Stimulated activated memory B cell treated with anti-CD40 and anti-IgM and Interleukin-4, amounts not matched to agents 10 μg/mL and 1 μg/mL and 100 μg/mL, for 72 hours (primary cell): ENCODE measurements around the gene AMIGO1.
A peak's percentile ranks its signal among the peaks of the same experiment; 100 is the strongest.

Source experiments
- ATAC-seq: fragments of 150-1000 bp; cut with Tn5 transposase; 2 replicates; pipeline ENCODE4 v1.10.0; 2021
- H3K27ac Mint-ChIP-seq: one replicate; pipeline ENCODE4 v1.8.0; 2022; ENCODE audit warnings: mild to moderate bottlenecking, mixed read lengths
- H3K27me3 Mint-ChIP-seq: one replicate; pipeline ENCODE4 v1.8.0; 2022; ENCODE audit warnings: mixed read lengths
- H3K36me3 Mint-ChIP-seq: one replicate; pipeline ENCODE4 v1.8.0; 2022; ENCODE audit warnings: mixed read lengths
- H3K4me1 Mint-ChIP-seq: one replicate; pipeline ENCODE4 v1.8.0; 2022; ENCODE audit warnings: mixed read lengths
- H3K4me3 Mint-ChIP-seq: one replicate; pipeline ENCODE4 v1.8.0; 2022; ENCODE audit warnings: mild to moderate bottlenecking, moderate library complexity, mixed read lengths
- H3K9me3 Mint-ChIP-seq: one replicate; pipeline ENCODE4 v1.8.0; 2022; ENCODE audit warnings: mixed read lengths

Gene AMIGO1

DNA sequence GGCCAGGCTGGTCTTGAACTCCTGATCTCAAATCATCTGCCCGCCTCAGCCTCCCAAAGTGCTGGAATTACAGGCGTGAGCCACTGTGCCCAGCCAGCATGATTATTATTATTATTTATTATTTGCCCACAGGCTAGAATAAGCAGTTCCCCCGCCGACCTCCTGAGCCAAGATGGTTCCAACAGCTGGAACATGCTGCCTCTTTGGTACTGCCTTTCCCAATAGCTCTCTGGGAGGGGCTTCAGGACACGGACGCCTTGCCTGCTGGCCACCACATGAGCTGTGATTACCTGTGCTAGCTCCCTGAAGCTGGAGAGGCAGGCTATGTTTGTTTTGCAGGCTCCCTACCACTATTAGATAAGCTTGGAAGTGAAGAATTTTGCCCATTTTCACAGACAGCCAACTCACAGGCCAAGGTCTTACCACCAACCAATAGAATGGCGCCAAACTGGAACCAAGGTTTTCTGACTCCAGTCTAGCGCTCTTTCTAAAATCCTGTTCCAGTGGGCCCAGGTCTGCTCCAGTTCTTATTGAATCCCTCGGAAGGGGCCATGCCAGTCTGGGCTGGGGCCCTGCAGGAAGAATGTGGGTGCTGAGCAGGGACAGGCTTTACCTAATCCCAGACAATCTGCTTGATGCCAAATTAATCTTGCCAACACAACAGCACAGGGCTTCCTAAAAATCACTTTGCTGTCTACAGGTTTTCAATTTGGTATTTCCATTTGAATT, 28.1 kb upstream of the AMIGO1 start:
- Mint-ChIP-seq H3K4me3 (no peak overlapping the region), H3K27ac (no peak overlapping the region), H3K4me1 (peaks cover 3% of the 10 kb centered on the region), H3K9me3 (no peaks in the 10 kb centered on the region), H3K36me3 (no peaks in the 10 kb centered on the region), H3K27me3 (no peaks in the 10 kb centered on the region)
- ATAC-seq, result no peak

DNA sequence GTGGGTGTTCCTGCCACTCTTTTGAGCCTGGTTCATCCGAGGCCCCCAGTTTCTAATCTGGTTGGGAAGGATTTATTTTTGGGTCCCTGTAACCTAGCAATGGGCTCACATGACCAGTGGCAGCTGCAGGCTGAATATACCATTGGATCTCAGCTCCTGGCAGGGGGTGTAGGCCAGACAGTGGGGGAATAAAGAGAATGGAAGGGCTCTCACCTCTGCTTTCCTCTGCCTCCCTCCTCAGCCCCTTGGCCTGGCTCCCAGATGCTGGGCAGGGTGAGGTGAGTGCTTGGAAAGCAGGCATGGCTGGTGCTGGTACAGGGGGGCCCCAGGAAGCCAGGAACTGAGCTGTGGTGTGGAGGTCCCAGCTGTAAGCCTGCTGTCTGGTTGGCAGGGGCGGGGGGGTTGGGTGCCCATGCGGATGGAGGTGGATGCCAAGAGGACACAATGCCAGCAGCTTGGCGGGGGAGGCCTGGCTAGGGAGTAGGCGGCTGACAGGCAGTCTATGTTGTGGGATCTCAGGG, 26.5 kb upstream of the AMIGO1 start:
- Mint-ChIP-seq H3K4me3 (no peak overlapping the region), H3K36me3 (no peaks in the 10 kb centered on the region), H3K4me1 (peaks cover 9% of the 10 kb centered on the region), H3K27me3 (no peaks in the 10 kb centered on the region), H3K9me3 (no peaks in the 10 kb centered on the region), H3K27ac (no peak overlapping the region)
- no peak for ATAC-seq

DNA sequence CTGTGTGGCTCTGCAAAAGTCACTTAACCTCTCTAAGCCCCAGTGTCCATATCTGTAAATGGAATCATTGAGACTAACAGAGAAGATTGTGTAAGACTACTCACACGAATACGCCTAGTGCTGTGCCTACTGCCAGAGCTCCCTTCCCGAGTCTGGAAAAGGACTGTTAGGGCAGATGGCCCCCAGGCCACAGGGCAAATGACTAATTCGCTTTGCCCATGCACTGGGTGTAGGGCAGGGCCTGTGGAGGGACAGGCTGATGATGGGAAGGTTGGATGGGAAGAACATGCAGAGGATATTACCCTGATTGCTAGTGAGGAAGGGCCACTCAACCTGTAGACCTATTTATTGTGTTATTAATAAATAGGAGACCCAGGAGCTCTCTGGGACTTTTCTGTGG, 26.0 kb upstream of the AMIGO1 start:
- Mint-ChIP-seq H3K27ac (no peak overlapping the region), H3K27me3 (no peaks in the 10 kb centered on the region), H3K4me1 (peaks cover 9% of the 10 kb centered on the region), H3K9me3 (no peaks in the 10 kb centered on the region), H3K4me3 (no peak overlapping the region), H3K36me3 (no peaks in the 10 kb centered on the region)
- no peak for ATAC-seq

DNA sequence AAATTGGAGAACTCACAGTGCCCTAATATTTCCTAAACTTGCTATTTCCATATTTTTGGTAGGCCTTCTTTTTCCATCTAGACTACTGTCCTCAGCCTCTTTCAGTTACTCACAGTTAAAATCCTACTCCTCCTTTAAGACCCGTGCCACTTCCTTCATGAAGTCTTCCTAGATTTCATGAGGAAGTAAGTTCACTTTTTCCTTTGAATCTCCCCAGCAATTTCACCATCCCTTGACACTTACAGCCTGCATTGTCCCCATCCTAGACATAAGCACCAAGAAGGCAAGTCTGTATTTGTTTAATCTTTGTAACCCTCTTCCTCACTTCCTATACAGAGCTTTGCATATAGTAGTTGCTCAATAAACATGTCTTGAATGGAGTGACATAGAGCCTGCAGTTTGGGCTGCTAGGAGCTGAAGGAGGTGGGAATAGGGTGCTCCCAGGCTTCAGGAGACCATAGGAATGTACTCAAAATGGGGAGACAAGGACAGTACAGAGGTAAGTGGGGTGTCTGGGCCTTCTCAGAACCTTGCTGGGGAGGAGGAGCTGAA, 24.9 kb upstream of the AMIGO1 start:
- no peak overlapping the region for H3K4me3 Mint-ChIP-seq
- H3K4me1 Mint-ChIP-seq, result peaks cover 9% of the 10 kb centered on the region
- no peak overlapping the region for H3K27ac Mint-ChIP-seq
- ATAC-seq, result no peak
- no peaks in the 10 kb centered on the region for H3K27me3 Mint-ChIP-seq
- H3K9me3 Mint-ChIP-seq, result no peaks in the 10 kb centered on the region
- no peaks in the 10 kb centered on the region for H3K36me3 Mint-ChIP-seq

DNA sequence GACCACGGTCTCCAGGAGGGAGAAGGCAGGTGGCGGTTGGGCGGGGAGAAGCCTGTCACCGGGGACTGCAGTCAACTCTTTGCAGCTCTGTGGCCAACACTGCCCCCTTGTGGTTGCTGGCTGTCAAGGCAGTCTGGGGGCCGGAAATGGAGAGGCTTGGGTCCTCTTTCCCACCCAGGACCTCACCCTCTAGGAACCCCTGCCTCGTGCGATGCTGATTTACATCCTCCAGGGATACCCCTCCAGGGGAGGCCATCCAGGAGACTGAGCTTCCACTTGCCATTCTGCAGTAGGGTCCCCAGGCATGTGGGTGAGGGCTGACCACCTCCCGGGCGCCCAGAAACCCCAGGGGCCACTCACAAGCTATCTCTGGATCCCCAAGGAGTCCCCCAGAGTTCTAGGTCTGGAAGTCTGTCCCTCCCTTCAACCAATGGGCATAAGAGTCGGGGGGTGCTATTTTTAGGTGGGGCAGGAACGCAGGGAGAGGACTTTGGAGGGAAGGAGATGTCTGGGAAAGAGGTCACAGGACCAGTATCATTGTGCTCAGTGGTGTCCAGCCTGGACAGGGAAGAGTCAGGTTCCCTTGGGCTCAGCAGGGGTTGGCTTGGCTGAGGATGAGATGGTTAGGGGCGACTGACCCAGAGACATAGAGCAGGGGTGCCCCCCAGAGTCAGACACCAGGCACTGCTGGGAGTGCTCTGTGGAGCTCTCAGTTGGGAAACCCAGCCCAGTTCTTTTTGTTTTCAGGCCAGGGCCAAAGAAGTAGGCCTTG, 23.0 kb upstream of the AMIGO1 start:
- H3K9me3 Mint-ChIP-seq, result no peaks in the 10 kb centered on the region
- H3K27me3 Mint-ChIP-seq, result no peaks in the 10 kb centered on the region
- peak; percentile 92 for ATAC-seq
- H3K36me3 Mint-ChIP-seq, result no peaks in the 10 kb centered on the region
- H3K4me3 Mint-ChIP-seq, result peak overlapping the region; percentile 67
- H3K27ac Mint-ChIP-seq, result peak overlapping the region; percentile 86
- H3K4me1 Mint-ChIP-seq, result peaks cover 14% of the 10 kb centered on the region

DNA sequence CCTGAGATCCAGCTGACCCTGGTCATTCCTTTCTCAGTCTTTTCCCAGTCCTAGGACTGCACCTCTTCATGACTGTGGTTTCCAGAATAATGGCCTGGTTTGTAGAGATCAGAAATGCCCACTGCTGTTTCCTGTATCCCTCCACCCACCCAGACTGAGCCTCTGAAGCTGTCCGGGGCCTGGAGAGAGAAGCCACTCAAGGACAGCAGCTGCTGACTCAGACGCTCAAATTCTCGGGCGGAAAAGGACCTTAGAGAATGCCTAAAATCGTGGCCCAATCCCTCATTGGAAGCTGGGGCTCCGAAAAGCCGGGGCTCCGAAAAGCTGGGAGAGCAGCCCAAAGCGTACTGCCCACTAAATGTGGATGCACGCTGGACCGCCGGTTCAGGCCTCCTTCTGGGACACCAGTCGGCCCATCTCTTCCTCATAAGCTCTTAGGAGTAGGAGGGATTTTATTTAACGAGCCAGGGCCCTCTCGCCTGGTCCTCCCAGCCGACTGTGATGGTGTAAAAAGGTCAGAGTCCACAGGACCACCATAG, 22.4 kb upstream of the AMIGO1 start:
- Mint-ChIP-seq H3K4me1 (peaks cover 20% of the 10 kb centered on the region), H3K36me3 (no peaks in the 10 kb centered on the region), H3K27me3 (no peaks in the 10 kb centered on the region), H3K9me3 (no peaks in the 10 kb centered on the region), H3K27ac (peak overlapping the region; percentile 86), H3K4me3 (no peak overlapping the region)
- no peak for ATAC-seq

DNA sequence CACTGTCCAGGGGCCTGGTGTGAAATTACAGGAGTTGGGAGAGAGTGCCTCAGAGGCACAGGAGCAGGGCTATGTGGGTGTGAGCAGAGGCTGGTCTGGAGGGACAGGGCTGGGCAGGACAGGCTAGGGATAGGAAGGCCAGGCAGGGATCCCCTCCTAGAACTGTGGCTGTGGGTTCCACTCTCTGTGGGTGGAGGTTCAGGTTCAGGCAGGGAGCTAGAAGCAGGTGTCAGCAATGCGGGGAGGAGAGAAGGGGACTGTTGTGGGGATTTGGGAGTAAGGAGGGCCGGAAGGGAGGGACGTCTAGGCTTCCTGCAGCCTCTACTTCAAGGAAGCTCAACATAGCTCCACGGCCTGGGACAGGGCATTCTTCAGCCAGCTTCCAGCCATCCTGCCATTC, 21.9 kb upstream of the AMIGO1 start:
- no peak for ATAC-seq
- peaks cover 21% of the 10 kb centered on the region for H3K4me1 Mint-ChIP-seq
- peak overlapping the region; percentile 2 for H3K27ac Mint-ChIP-seq
- no peaks in the 10 kb centered on the region for H3K36me3 Mint-ChIP-seq
- no peak overlapping the region for H3K4me3 Mint-ChIP-seq
- H3K9me3 Mint-ChIP-seq, result no peaks in the 10 kb centered on the region
- H3K27me3 Mint-ChIP-seq, result no peaks in the 10 kb centered on the region

DNA sequence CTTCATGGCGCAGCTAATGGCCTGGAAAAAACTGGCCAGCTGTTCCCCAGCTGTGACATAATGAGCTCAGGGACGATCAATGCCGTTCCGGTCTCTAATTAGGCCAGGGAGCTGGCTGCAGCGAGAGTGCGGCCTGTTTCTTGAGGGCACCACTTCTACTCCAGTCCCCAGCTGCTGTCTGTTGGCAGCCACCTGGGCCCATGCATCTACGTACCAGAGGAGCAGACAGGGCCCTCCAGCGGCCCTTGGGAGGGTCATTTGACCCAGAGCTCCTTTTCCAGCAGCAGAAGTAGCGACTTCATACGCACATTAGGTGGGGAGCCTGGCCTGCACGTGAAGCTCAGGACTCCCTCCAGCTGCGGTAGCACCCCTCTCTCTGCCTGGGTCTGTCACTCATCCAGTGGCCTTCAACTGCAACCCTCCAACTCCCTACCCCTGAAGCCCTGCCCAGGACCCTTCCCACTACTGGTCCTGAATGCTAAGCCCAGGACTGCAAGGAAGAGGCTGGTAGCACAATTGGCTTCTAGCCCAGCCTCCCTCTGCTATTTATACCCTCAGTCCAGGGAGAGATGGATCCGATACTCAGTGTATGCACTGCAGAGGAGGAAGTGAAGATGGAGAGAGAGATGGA, 21.0 kb upstream of the AMIGO1 start:
- ATAC-seq, result no peak
- Mint-ChIP-seq H3K4me3 (no peak overlapping the region), H3K9me3 (no peaks in the 10 kb centered on the region), H3K4me1 (peaks cover 21% of the 10 kb centered on the region), H3K27me3 (no peaks in the 10 kb centered on the region), H3K27ac (peak overlapping the region; percentile 2), H3K36me3 (no peaks in the 10 kb centered on the region)

DNA sequence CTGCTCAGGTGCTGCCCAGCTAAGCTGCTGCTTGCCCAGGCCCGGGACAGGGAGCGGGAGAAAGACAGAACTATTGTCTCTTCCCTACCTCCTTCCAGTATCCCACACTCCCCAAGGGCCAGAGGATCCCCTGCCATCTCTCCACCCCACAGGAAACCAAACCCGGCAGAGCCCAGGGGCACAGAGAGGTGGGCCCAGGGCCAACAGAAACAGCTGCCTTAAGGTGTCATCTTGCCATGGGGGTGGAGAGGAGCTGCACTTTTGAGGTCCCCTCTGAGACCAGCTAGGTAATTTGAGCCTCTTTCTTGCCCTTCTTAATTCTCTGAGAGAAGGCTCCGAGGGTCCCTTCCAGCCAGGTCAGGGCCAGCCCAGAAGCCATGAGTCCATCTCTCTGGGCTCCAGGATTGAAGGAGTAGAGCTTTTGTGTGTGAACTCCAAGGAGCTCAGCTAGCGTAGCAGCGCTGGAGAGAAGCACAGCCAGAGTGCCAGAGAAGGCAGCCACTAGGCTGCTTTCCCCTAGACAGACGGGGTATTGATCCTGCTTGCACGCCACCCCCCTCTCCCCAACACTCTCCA, 20.4 kb upstream of the AMIGO1 start:
- Mint-ChIP-seq H3K9me3 (no peaks in the 10 kb centered on the region), H3K4me1 (peaks cover 21% of the 10 kb centered on the region), H3K27me3 (no peaks in the 10 kb centered on the region), H3K4me3 (no peak overlapping the region), H3K27ac (peak overlapping the region; percentile 54), H3K36me3 (no peaks in the 10 kb centered on the region)
- no peak for ATAC-seq

DNA sequence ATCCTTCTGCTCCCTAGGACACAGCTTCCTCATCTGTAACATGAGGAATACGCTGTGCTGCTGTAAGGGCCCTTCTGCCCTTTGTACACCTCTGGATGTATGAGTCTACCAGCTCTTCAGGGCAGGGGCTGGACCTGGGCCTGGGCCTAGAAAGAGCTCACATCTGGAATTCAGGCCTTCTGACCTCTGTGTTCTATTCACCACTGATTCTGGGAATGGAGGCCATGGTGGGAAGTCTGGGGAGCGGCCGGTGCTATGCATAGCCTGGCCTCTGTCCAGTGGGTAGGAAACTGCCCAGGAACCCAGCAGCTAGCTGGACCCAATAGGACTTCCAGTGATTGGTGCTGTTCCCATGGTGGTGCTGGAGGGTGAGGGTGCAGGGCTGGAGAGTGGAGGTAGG, 19.2 kb upstream of the AMIGO1 start:
- Mint-ChIP-seq H3K9me3 (no peaks in the 10 kb centered on the region), H3K27ac (no peak overlapping the region), H3K4me1 (peaks cover 21% of the 10 kb centered on the region), H3K36me3 (no peaks in the 10 kb centered on the region), H3K4me3 (no peak overlapping the region), H3K27me3 (no peaks in the 10 kb centered on the region)
- ATAC-seq, result no peak

DNA sequence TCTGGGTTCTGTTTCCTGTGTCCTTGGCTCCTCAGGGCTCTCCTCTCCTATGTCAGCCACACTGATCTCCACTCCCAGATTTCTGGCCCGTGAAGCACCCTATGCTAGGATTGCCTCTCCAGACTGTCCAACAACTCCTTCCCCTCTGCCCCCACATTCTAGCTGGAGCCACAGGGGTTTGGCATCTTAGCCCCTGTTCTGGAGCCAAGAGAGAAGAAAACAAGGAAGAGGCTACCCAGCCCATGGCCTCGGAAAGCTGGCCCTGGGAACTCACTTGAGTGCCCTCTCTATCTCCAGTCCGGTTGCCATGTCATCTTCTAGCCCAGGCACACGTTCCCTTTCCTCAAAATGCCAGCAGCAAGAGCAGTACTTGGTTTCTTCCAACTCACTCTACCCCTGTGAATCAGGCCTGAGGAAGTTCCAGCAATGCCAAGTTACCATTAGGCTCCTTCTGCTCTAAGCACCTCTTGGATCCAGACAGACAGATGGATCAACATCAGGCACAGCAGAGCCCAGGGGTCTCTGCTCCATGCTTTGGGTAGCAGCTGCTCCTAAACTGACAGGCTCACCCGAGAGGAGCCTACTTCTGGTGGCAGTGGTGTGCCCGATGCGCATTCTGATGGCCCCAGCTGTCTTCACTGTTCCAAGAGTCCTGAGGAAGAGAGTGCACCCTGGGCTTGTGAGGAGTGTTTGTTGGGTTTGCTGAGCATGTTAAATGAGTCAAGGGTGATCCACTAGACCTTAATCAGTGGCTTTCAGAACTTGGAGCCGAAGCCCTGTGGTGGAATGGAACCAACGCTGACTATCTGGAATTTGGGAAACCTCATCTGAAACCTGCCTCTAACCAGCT, 18.5 kb upstream of the AMIGO1 start:
- peak overlapping the region; percentile 74 for H3K27ac Mint-ChIP-seq
- no peaks in the 10 kb centered on the region for H3K36me3 Mint-ChIP-seq
- no peaks in the 10 kb centered on the region for H3K27me3 Mint-ChIP-seq
- H3K4me1 Mint-ChIP-seq, result peaks cover 21% of the 10 kb centered on the region
- no peaks in the 10 kb centered on the region for H3K9me3 Mint-ChIP-seq
- no peak overlapping the region for H3K4me3 Mint-ChIP-seq
- no peak for ATAC-seq

DNA sequence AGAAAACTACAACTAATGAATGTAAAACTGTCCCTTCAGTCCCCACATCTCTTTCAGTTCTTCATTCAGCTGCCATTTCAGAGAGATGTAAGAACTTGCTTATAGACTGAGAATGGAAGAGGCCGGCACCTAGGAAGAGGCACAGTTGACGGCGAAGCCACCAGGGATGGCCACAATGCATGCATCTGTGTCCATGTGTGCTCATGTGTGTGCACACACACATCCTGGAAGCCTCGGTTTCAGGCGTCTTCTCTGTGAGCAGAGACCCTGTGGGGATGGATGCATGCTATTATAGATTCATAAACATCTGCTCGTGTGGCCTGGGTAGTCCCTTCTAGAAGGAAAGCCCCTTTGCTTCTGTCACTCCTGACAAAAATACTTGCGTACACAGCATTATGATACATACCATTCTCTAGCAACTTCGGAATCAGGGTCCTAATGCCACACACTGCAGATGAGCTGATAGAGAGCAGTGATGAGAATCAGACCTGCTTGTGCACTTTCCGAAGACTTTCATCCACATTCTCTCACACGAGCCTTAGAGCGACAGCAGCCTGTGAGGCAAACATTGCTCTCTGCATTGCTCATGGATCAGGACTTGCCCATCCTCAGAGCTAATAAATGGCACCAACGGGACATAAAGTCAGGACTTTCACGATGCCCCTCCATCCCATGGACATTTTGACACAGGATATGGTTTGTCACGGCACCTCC, 17.7 kb upstream of the AMIGO1 start:
- peak; percentile 87 for ATAC-seq
- H3K4me3 Mint-ChIP-seq, result peak overlapping the region; percentile 66
- no peaks in the 10 kb centered on the region for H3K9me3 Mint-ChIP-seq
- peak overlapping the region; percentile 74 for H3K27ac Mint-ChIP-seq
- no peaks in the 10 kb centered on the region for H3K36me3 Mint-ChIP-seq
- peaks cover 7% of the 10 kb centered on the region for H3K27me3 Mint-ChIP-seq
- H3K4me1 Mint-ChIP-seq, result peaks cover 14% of the 10 kb centered on the region

DNA sequence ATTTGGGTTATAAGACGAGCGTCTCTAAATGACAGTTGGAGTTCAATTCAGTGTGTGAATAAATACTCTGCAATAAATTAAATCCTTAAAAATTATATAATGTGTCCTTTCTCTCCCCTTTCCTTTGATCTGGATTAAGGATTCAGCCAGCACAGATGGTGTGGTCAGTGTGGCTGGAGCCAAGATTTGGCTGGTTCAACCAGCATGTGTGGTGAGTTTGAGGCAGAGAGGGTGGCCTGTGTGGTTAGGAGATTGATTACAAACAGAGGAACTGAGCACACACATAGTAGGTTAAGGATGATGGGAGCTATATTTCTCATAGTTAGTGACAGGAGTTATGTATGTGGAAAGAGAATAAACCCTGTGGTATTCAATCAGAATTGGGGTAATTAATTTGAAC, 14.2 kb upstream of the AMIGO1 start:
- peaks cover 13% of the 10 kb centered on the region for H3K27me3 Mint-ChIP-seq
- no peaks in the 10 kb centered on the region for H3K36me3 Mint-ChIP-seq
- no peak for ATAC-seq
- peaks cover 12% of the 10 kb centered on the region for H3K4me1 Mint-ChIP-seq
- H3K4me3 Mint-ChIP-seq, result no peak overlapping the region
- no peaks in the 10 kb centered on the region for H3K9me3 Mint-ChIP-seq
- H3K27ac Mint-ChIP-seq, result no peak overlapping the region

DNA sequence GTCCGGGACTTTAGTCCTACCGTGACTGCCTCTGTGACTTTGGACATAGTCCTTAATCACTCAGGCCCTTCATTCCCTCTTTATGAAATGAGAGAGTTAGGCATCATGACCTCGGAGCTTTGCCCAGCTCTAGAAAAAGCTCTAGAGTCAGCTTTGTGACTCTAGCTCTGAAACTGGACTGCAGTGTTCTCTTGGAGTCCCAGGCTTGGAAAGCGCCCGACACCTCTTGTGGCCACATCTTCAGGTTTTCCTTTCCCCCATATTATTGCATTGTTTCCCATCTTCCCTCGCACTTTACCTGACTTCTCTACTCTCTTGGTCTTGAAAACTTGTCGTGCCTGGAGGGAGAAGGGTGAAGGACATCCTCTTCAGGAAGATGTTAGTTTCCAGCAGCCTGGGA, 12.5 kb upstream of the AMIGO1 start:
- H3K27me3 Mint-ChIP-seq, result peaks cover 13% of the 10 kb centered on the region
- no peaks in the 10 kb centered on the region for H3K36me3 Mint-ChIP-seq
- no peaks in the 10 kb centered on the region for H3K9me3 Mint-ChIP-seq
- peaks cover 2% of the 10 kb centered on the region for H3K4me1 Mint-ChIP-seq
- no peak for ATAC-seq
- no peak overlapping the region for H3K4me3 Mint-ChIP-seq
- no peak overlapping the region for H3K27ac Mint-ChIP-seq
